Mesenchymal stem cell (in vitro differentiated cells and primary cell): ENCODE results near the gene RRAD.
"Not testable (repeated sequence)": the region's sequence is repeated elsewhere in the genome, so short reads cannot be mapped to it uniquely, and the experiment has no call there.

Source experiments
- DNase-seq: peaks from one replicate; pipeline ENCODE4 v3.0.0-alpha.2; 2013
- H2AFZ ChIP-seq: one replicate; pipeline ENCODE4 v1.6.1; 2013; ENCODE audit warnings: low read depth, mild to moderate bottlenecking, control low read depth, inconsistent platforms, low read length, moderate library complexity
- H2AK5ac ChIP-seq: 2 replicates; pipeline ENCODE4 v1.6.1; 2013; ENCODE audit warnings: low read length, moderate library complexity, mild to moderate bottlenecking, inconsistent platforms; ENCODE audit not compliant: severe bottlenecking
- H2BK120ac ChIP-seq: one replicate; pipeline ENCODE4 v1.6.1; 2013; ENCODE audit warnings: low read depth, mild to moderate bottlenecking, inconsistent platforms, low read length, moderate library complexity
- H2BK12ac ChIP-seq, 2 experiments: one replicate each; pipeline ENCODE4 v1.6.1; 2013; ENCODE audit warnings: inconsistent platforms in 2 of 2, low read length in 2 of 2, mild to moderate bottlenecking in 2 of 2, moderate library complexity in 2 of 2, control low read depth in 1 of 2
- H2BK15ac ChIP-seq: one replicate; pipeline ENCODE4 v1.6.1; 2013; ENCODE audit warnings: mild to moderate bottlenecking, low read depth, inconsistent platforms; ENCODE audit not compliant: poor library complexity, severe bottlenecking
- H2BK5ac ChIP-seq: 2 replicates; pipeline ENCODE4 v1.6.1; 2013; ENCODE audit warnings: low read depth, mild to moderate bottlenecking, low read length, control low read depth, inconsistent platforms; ENCODE audit not compliant: poor library complexity, severe bottlenecking
- H3K14ac ChIP-seq, 2 experiments: one replicate each; pipeline ENCODE4 v1.6.1; 2013; ENCODE audit warnings: inconsistent platforms in 2 of 2, low read length in 2 of 2, control low read depth in 1 of 2, mild to moderate bottlenecking in 1 of 2, moderate library complexity in 1 of 2
- H3K18ac ChIP-seq, 2 experiments: one replicate each; pipeline ENCODE4 v1.6.1; 2013; ENCODE audit warnings: inconsistent platforms in 2 of 2, low read length in 2 of 2, control low read depth in 1 of 2, low read depth in 1 of 2, mild to moderate bottlenecking in 1 of 2
- H3K23ac ChIP-seq, 2 experiments: one replicate each; pipeline ENCODE4 v1.6.1; 2013; ENCODE audit warnings: inconsistent platforms in 2 of 2, low read length in 2 of 2, mild to moderate bottlenecking in 2 of 2, moderate library complexity in 2 of 2, control low read depth in 1 of 2
- H3K27ac ChIP-seq: 2 replicates; pipeline ENCODE4 v1.5.1; 2013; ENCODE audit warnings: mild to moderate bottlenecking, moderate library complexity, low read length, control low read depth, inconsistent platforms; ENCODE audit not compliant: poor library complexity, severe bottlenecking
- H3K27me3 ChIP-seq, 2 experiments: 2 replicates each; pipeline versions ENCODE4 v1.6.1 to v1.7.0; 2013; ENCODE audit warnings: low read length in 2 of 2, mild to moderate bottlenecking in 2 of 2, moderate library complexity in 2 of 2, control low read depth in 1 of 2, inconsistent platforms in 1 of 2; ENCODE audit not compliant: control insufficient read depth in 1 of 2, insufficient read depth in 1 of 2
- H3K36me3 ChIP-seq, 2 experiments: 2 replicates each; pipeline versions ENCODE4 v1.6.1 to v1.7.0; 2013; ENCODE audit warnings: low read length in 2 of 2, control low read depth in 1 of 2, inconsistent platforms in 1 of 2, low read depth in 1 of 2, mild to moderate bottlenecking in 1 of 2; ENCODE audit not compliant: insufficient read depth in 2 of 2, control insufficient read depth in 1 of 2
- H3K4ac ChIP-seq, 2 experiments: one replicate each; pipeline ENCODE4 v1.6.1; 2013; ENCODE audit warnings: inconsistent platforms in 2 of 2, low read length in 2 of 2, mild to moderate bottlenecking in 2 of 2, moderate library complexity in 2 of 2, control low read depth in 1 of 2, low read depth in 1 of 2
- H3K4me1 ChIP-seq: 2 replicates; pipeline ENCODE4 v1.6.1; 2013; ENCODE audit warnings: low read depth, low read length, control low read depth; ENCODE audit not compliant: control insufficient read depth, insufficient read depth
- H3K4me2 ChIP-seq: 2 replicates; pipeline ENCODE4 v1.6.1; 2013; ENCODE audit warnings: low read length, mild to moderate bottlenecking, inconsistent platforms; ENCODE audit not compliant: poor library complexity, severe bottlenecking
- H3K4me3 ChIP-seq, 2 experiments: 2 replicates each; pipeline versions ENCODE4 v1.5.1 to v1.7.0; 2013; ENCODE audit warnings: low read length in 2 of 2, mild to moderate bottlenecking in 2 of 2, control low read depth in 1 of 2, low read depth in 1 of 2; ENCODE audit not compliant: insufficient read depth in 1 of 2
- H3K79me1 ChIP-seq: replicated peaks from 2 replicates; pipeline ENCODE4 v1.6.1; 2013; ENCODE audit warnings: mild to moderate bottlenecking, control low read depth, low read length, inconsistent platforms; ENCODE audit not compliant: poor library complexity, severe bottlenecking
- H3K9ac ChIP-seq: 2 replicates; pipeline ENCODE4 v1.7.0; 2013; ENCODE audit warnings: mild to moderate bottlenecking, low read length, moderate library complexity
- H3K9me3 ChIP-seq: 2 replicates; pipeline ENCODE4 v1.7.0; 2013; ENCODE audit warnings: mild to moderate bottlenecking, low read length; ENCODE audit not compliant: control insufficient read depth
- H4K8ac ChIP-seq: one replicate; pipeline ENCODE4 v1.6.1; 2013; ENCODE audit warnings: inconsistent platforms, mild to moderate bottlenecking, low read length, moderate library complexity
- H4K91ac ChIP-seq: one replicate; pipeline ENCODE4 v1.6.1; 2013; ENCODE audit warnings: mild to moderate bottlenecking, low read length, inconsistent platforms
- WGBS: methylation state at CpG from one replicate; pipeline ENCODE4 v1.1.7; 2013; ENCODE audit warnings: mixed read lengths; 5-methylcytosine and 5-hydroxymethylcytosine counted together

Gene RRAD

DNA sequence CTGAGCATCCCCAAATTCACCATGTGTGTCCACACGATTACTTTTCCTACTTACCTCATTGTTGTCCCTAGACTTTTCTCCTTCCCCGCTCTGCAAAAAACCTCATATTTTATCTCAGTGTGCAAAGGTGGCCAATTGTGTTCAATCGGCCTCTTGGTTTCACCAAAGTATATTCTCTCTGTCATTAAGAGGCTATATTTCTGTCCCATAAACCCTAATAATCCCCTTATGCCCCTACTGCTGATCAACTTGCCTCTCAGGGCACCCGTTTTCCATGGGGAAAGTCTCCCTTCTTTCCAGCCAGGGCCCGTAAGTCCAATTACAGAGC, 21.6 kb upstream of the RRAD start:
- Histone ChIP-seq H2AK5ac (no peak overlapping the region), H3K4ac (no peak overlapping the region), H3K18ac (no peak overlapping the region), H4K8ac (no peak overlapping the region), H3K4me3 (no peak overlapping the region), H3K79me1 (no peaks in the 10 kb centered on the region), H3K4me2 (no peak overlapping the region), H3K14ac (no peak overlapping the region), H2BK12ac (no peak overlapping the region), H2BK5ac (no peak overlapping the region), H3K23ac (no peak overlapping the region), H2AFZ (no peak overlapping the region), H2BK15ac (no peak overlapping the region), H3K27ac (no peak overlapping the region), H3K4me1 (peaks cover 7% of the 10 kb centered on the region), H3K36me3 (peaks cover 21 to 22% of the 10 kb centered on the region in 2 experiments), H3K9me3 (peaks cover 4% of the 10 kb centered on the region), H3K27me3 (peaks cover 14 to 15% of the 10 kb centered on the region in 2 experiments), H4K91ac (no peak overlapping the region), H3K9ac (no peak overlapping the region), H2BK120ac (no peak overlapping the region)
- DNase-seq, result no peak
- WGBS, result 46% methylated on average over 5 of the region's 5 CpGs

DNA sequence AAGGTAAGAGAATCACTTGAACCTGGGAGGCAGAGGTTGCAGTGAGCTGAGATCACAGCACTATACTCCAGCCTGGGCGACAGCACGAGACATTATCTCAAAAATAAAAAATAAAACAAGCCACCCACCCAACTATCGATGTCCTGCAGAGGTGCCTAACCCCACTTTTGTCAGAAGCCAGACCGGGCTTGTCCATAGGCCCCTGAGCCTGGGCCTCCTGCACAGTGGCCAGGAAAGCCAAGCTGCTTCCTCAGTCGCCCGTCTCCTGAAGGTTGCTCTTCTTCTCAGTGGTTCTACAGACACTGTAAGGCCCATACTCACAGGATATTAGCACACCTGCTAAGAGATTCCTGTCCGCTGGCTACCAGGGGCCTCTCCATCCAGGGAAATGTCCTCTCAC, 21.2 kb upstream of the RRAD start:
- H2AK5ac ChIP-seq, result no peak overlapping the region
- H2BK120ac ChIP-seq, result no peak overlapping the region

DNA sequence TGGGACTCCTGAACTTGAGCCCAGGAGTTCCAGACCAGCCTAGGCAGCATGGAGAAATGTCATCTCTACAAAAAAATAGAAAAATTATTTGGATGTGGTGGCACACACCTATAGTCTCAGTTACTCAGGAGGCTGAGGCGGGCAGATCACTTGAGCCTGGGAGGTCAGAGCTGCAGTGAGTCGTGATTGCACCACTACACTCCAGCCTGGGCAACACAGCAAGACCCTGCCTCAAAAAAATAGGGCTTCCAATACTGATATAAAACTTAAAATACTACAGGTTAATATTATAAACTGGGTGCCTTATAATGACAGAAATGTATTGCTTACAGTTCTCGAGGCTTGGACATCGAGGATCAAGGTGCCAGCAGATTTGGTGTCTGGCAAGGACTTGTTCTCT, 20.6 kb upstream of the RRAD start:
- no peak overlapping the region for H4K8ac ChIP-seq
- WGBS, result 94% methylated on average over 3 of the region's 4 CpGs
- H3K36me3 ChIP-seq, result peaks cover 31 to 32% of the 10 kb centered on the region in 2 experiments
- H3K4me1 ChIP-seq, result peaks cover 7% of the 10 kb centered on the region
- H3K23ac ChIP-seq, result no peak overlapping the region
- H3K4me3 ChIP-seq, result no peak overlapping the region
- no peak overlapping the region for H2BK12ac ChIP-seq
- H2AK5ac ChIP-seq, result no peak overlapping the region
- no peak overlapping the region for H2AFZ ChIP-seq
- H3K27me3 ChIP-seq, result peaks cover 14 to 15% of the 10 kb centered on the region in 2 experiments
- no peak overlapping the region for H2BK5ac ChIP-seq
- H4K91ac ChIP-seq, result no peak overlapping the region
- no peak overlapping the region for H2BK120ac ChIP-seq
- no peak overlapping the region for H3K27ac ChIP-seq
- no peak overlapping the region for H3K4ac ChIP-seq
- H3K9me3 ChIP-seq, result no peaks in the 10 kb centered on the region
- H3K18ac ChIP-seq, result no peak overlapping the region
- H3K14ac ChIP-seq, result no peak overlapping the region
- no peak overlapping the region for H3K4me2 ChIP-seq
- DNase-seq, result no peak
- no peaks in the 10 kb centered on the region for H3K79me1 ChIP-seq
- no peak overlapping the region for H3K9ac ChIP-seq
- H2BK15ac ChIP-seq, result no peak overlapping the region

More for the DNA sequence above, 21.2 kb upstream of the RRAD start:
- Histone ChIP-seq H2BK12ac (no peak overlapping the region), H3K23ac (no peak overlapping the region), H3K27ac (no peak overlapping the region), H4K91ac (no peak overlapping the region), H3K4ac (no peak overlapping the region), H3K79me1 (no peaks in the 10 kb centered on the region), H3K27me3 (peaks cover 14 to 15% of the 10 kb centered on the region in 2 experiments), H3K14ac (no peak overlapping the region), H3K18ac (no peak overlapping the region), H2BK15ac (no peak overlapping the region), H3K4me1 (peaks cover 7% of the 10 kb centered on the region), H3K4me2 (no peak overlapping the region), H2AFZ (no peak overlapping the region), H3K9me3 (peaks cover 4% of the 10 kb centered on the region), H4K8ac (no peak overlapping the region), H3K9ac (no peak overlapping the region), H3K4me3 (no peak overlapping the region), H2BK5ac (no peak overlapping the region), H3K36me3 (peaks cover 25 to 26% of the 10 kb centered on the region in 2 experiments)
- 77% methylated on average over 7 of the region's 7 CpGs for WGBS
- DNase-seq, result no peak

DNA sequence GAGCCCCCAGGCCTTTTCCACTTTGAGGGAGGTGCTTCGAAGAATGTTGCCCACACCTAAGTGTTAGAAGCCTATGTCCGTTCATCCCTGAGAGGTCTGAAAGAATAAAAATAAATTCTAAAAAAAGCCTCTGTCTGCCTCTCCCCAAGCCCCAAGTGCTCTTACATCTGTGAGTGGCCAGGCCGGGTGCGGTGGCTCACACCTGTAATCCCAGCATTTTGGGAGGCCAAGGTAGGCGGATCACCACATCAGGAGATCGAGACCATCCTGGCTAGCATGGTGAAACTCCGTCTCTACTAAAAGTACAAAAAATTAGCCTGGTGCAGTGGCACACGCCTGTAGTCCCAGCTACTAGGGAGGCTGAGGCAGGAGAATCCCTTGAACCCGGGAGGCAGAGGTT, 19.6 kb upstream of the RRAD start:
- not testable (repeated sequence) for H2AK5ac ChIP-seq, H2BK5ac ChIP-seq, H3K4me2 ChIP-seq, H3K79me1 ChIP-seq, H2AFZ ChIP-seq, H2BK120ac ChIP-seq, H3K4me1 ChIP-seq, H3K4me3 ChIP-seq, H3K27ac ChIP-seq, H2BK15ac ChIP-seq, H3K14ac ChIP-seq, H3K18ac ChIP-seq, DNase-seq, H4K91ac ChIP-seq, H4K8ac ChIP-seq, H3K23ac ChIP-seq, H3K9me3 ChIP-seq, H3K4ac ChIP-seq, H2BK12ac ChIP-seq
- peaks cover 11 to 14% of the 10 kb centered on the region in 2 experiments for H3K27me3 ChIP-seq
- H3K9ac ChIP-seq, result peak overlapping the region; percentile 11
- H3K36me3 ChIP-seq, result peaks cover 41 to 42% of the 10 kb centered on the region in 2 experiments
- 97% methylated on average over 9 of the region's 9 CpGs for WGBS
